Psoas muscle (tissue), 8 donors: Measurements from ENCODE around the gene SCN5A. TPM values are rescaled to one million over a fixed set of nuclear protein-coding genes. Genes with fewer than 3 reads are reported as not detected.

Source experiments
- ATAC-seq, 4 donors: fragments of 200-7000 bp; cut with Tn5 transposase; one replicate each; pipeline ENCODE4 v1.9.1; 2020; ENCODE audit warnings: moderate library complexity in 3 of 4, mild to moderate bottlenecking in 2 of 4
- DNase-seq, 2 donors: peaks; one replicate each; pipeline ENCODE4 v3.0.0-alpha.2; 2020
- H3K27ac ChIP-seq: fragments of 200-600 bp; one replicate; pipeline ENCODE4 v1.8.0; 2022
- H3K27me3 ChIP-seq, 3 donors: fragments of 200-600 bp in 1 of 3; one replicate each; pipeline versions ENCODE4 v1.6.1 to v1.8.0; 2013 to 2022; ENCODE audit warnings: low read length in 2 of 3, mild to moderate bottlenecking in 2 of 3, moderate library complexity in 1 of 3; ENCODE audit not compliant: insufficient read depth in 3 of 3
- H3K36me3 ChIP-seq, 2 donors: fragments of 200-600 bp in 1 of 2; one replicate each; pipeline versions ENCODE4 v1.6.1 to v1.8.0; 2013 to 2022; ENCODE audit warnings: low read depth in 1 of 2, mild to moderate bottlenecking in 1 of 2, moderate library complexity in 1 of 2; ENCODE audit not compliant: insufficient read depth in 1 of 2
- H3K4me1 ChIP-seq: fragments of 200-600 bp; one replicate; pipeline ENCODE4 v1.8.0; 2022
- H3K4me3 ChIP-seq: fragments of 200-600 bp; one replicate; pipeline ENCODE4 v1.8.0; 2022; ENCODE audit warnings: mild to moderate bottlenecking
- H3K9me3 ChIP-seq: fragments of 200-600 bp; one replicate; pipeline ENCODE4 v1.8.0; 2022
- WGBS, 3 donors: extraction: QIAGEN DNeasy Blood & Tissue Kit; methylation state at CpG; one replicate each; pipeline versions ENCODE4 v1.1.6 to v1.1.7; 2013; 5-methylcytosine and 5-hydroxymethylcytosine counted together
- intact Hi-C, 2 donors: fragments of 100-400 bp; cut with DNase I; formaldehyde crosslinking; loops; one replicate each; pipeline versions ENCODE4 v1.11.0 to v1.14.2; 2022
- polyA plus RNA-seq, 3 donors: library from polyadenylated mRNA; stranded (reverse); fragments of 200-250 nt; gene quantifications; one replicate each; pipeline ENCODE4 v1.2.3, GENCODE V29; 2013
- total RNA-seq, 4 donors: library from RNA; stranded (reverse); fragmentation: NEBNext Ultra II Directional in 2 of 4; extraction: Animal tissue kit (Norgen Biotek cat#: 25700) in 2 of 4; gene quantifications; one replicate each; pipeline versions ENCODE4 v1.2.1 to v1.2.4, GENCODE V29; 2021 to 2023
- TF ChIP-seq, protein P1 (sequence below): fragments of 200-600 bp; IDR thresholded peaks from one replicate; pipeline ENCODE4 v1.8.0; 2022; ENCODE audit warnings: antibody characterized with exemption
- donor health status: healthy with polysubstance abuse.
- donor health status: DM: no; HTN: no; CAD: no; lungs with moderate emphysema.
- donor health status: Bipolar disorder and iron deficiency.
- donor health status: healthy.
- donor health status: DM: yes; HTN: yes; CAD: no.
- donor health status: DM: no; HTN: no; CAD: no.
- donor health status: DM: no; HTN: no; CAD: no.
- donor health status: DM: yes; HTN: yes; CAD: no.

The SCN5A gene
- total and polyA plus RNA-seq, 7 donors: 0.17 to 34.2 (median 5.7) TPM

DNA sequence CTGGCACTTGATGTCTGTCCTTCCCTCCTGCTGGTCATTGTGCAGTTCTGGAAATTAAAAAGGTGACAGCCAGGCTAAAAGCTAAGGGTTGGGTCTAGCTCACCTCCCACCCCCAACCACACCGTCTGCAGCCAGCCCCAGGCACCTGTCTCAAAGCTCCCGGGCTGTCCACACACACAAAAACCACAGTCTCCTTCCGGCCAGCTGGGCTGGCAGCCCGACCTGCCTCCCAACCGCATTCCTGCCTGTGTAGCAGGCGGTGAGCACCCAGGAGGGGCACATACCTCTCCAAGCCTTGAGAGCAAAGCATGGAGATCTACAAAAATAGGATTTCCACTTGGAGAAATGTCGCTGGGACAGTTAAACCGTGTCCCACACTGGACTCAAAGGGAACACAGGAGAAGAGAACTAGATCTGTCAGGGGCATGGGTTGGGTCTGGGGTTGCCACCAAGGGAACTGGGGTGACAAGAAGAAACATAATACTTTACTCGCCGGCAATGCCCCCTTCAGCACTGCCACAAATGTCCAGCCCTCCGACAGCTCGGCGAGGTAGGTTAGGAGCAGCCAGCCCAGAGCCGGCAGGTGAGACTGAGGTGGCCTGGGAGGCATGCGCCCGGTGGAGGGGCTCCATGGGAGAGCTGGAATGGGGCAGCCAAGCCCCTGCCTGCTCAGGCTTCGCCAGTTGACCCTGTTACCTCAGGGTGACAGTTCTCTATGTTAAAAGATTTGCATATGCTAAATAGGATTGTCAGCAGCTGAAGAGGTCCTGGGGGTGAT is 101.1 kb downstream of the SCN5A start:
- Histone ChIP-seq H3K9me3 (no peaks in the 10 kb centered on the region), H3K36me3 (no peaks in the 10 kb centered on the region), H3K4me1 (peaks cover 5% of the 10 kb centered on the region), H3K27ac (peak overlapping the region; percentile 55), H3K4me3 (no peak overlapping the region), H3K27me3 (no peaks in the 10 kb centered on the region)
- intact Hi-C loops: no loop called here
- ATAC-seq: peak in 3 of 4 donors; percentile 43 to 72 (median 69)
- DNase-seq: peak in 1 of 2 donors; percentile 56
- TF ChIP-seq, protein P1, sequence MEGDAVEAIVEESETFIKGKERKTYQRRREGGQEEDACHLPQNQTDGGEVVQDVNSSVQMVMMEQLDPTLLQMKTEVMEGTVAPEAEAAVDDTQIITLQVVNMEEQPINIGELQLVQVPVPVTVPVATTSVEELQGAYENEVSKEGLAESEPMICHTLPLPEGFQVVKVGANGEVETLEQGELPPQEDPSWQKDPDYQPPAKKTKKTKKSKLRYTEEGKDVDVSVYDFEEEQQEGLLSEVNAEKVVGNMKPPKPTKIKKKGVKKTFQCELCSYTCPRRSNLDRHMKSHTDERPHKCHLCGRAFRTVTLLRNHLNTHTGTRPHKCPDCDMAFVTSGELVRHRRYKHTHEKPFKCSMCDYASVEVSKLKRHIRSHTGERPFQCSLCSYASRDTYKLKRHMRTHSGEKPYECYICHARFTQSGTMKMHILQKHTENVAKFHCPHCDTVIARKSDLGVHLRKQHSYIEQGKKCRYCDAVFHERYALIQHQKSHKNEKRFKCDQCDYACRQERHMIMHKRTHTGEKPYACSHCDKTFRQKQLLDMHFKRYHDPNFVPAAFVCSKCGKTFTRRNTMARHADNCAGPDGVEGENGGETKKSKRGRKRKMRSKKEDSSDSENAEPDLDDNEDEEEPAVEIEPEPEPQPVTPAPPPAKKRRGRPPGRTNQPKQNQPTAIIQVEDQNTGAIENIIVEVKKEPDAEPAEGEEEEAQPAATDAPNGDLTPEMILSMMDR: no peak
- 54 to 62% (median 60%) methylated on average over 17 of the region's 17 CpGs for WGBS, 3 donors

DNA sequence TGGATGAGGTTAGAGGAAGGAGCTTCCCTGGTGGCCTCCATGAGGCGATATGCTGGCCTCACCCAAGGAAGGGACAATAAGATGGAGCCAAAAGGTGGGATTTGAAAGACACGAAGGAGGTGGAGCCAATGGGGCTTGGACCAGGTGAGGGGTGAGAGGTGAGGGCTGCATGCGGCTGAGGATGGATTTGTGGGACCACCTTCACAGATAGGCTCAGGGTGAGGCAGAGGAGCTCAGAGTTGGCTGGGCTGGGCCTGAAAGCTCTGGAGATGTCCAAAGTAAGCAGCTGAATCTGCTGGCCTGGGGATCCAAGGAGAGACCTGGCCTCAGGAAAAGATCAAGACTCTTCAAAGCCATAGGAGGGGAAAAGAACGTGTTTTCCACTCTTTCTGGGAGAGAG is 103.5 kb downstream of the SCN5A start:
- Histone ChIP-seq H3K27me3 (no peaks in the 10 kb centered on the region), H3K4me1 (peaks cover 25% of the 10 kb centered on the region), H3K27ac (no peak overlapping the region), H3K4me3 (no peak overlapping the region), H3K9me3 (no peaks in the 10 kb centered on the region), H3K36me3 (no peaks in the 10 kb centered on the region)
- TF ChIP-seq, protein P1: no peak
- 91 to 95% (median 93%) methylated on average over 4 of the region's 4 CpGs for WGBS, 3 donors
- ATAC-seq (no peak), DNase-seq (no peak)
- intact Hi-C loops: no loop called here

DNA sequence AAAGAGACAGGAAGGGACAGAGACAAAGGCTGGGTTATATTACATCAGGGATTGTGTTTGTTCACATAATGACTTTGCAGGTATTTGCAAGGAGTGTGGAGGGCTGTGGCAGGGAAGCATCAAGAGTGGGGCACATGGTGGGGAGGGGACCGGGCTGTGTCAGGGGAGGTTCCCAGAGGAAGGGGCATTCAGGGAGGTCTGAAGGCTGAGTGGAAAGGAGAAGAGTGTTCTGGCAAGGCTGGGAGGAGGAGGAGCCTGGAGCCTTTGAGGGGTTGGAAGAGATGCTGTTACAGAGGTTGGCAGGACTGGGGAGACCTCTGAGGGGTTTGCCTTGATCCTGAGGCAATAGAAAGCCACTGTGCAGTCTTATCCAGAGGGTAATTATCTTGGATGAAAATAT is 103.9 kb downstream of the SCN5A start:
- H3K4me1 ChIP-seq: peaks cover 25% of the 10 kb centered on the region
- H3K27ac ChIP-seq: no peak overlapping the region
- H3K9me3 ChIP-seq: no peaks in the 10 kb centered on the region
- H3K36me3 ChIP-seq: no peaks in the 10 kb centered on the region
- TF ChIP-seq, protein P1: no peak
- no peaks in the 10 kb centered on the region for H3K27me3 ChIP-seq
- H3K4me3 ChIP-seq: no peak overlapping the region
- DNase-seq: no peak
- intact Hi-C loops: no loop called here
- WGBS, 3 donors: 85 to 100% (median 85%) methylated on average over 1 of the region's 1 CpG
- ATAC-seq: no peak

DNA sequence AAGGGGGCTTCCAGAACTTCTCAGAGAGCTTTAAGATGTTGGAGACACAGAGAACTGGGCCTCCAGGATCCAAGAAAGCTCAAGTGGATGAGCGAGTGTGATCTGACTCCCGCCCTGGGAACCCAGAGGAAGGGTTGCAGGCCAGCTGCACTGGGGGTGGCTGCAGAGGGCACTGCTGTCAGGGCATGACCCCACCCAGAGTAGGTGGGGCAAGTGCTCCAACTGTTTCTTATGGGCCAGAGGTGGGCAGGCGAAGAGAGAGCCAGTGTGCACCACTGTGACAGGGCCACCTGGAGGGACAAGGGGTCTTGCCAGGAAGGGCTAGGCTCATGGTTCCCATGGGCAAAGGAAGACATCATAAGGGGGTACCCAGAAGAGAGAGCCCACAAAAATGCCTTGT is 104.6 kb downstream of the SCN5A start:
- no peak for ATAC-seq
- DNase-seq: no peak
- peaks cover 25% of the 10 kb centered on the region for H3K4me1 ChIP-seq
- H3K4me3 ChIP-seq: no peak overlapping the region
- intact Hi-C loops: loop anchor here in 1 of 2 donors (5.0 kb wide), 1 partner anchor 87 kb away; no protein-coding TSS in a partner anchor
- no peak overlapping the region for H3K27ac ChIP-seq
- 91 to 96% (median 92%) methylated on average over 3 of the region's 3 CpGs for WGBS, 3 donors
- TF ChIP-seq, protein P1: no peak
- no peaks in the 10 kb centered on the region for H3K36me3 ChIP-seq
- no peaks in the 10 kb centered on the region for H3K27me3 ChIP-seq
- H3K9me3 ChIP-seq: no peaks in the 10 kb centered on the region
